Activated CD4-positive, CD25-positive, alpha-beta regulatory T cell treated with anti-CD3 and anti-CD28 coated beads, Interleukin-2, amount 50 U/mL, for 72 hours (primary cell): ENCODE results near the gene PPP2R2D.

ENCODE experiments used
- DNase-seq: peaks from one replicate; pipeline ENCODE4 v3.0.0; 2021

Gene PPP2R2D

GRCh38 chr10:132003282-132003924 lies 102.6 kb downstream of the PPP2R2D start:
- DNase-seq, result no peak

DNA sequence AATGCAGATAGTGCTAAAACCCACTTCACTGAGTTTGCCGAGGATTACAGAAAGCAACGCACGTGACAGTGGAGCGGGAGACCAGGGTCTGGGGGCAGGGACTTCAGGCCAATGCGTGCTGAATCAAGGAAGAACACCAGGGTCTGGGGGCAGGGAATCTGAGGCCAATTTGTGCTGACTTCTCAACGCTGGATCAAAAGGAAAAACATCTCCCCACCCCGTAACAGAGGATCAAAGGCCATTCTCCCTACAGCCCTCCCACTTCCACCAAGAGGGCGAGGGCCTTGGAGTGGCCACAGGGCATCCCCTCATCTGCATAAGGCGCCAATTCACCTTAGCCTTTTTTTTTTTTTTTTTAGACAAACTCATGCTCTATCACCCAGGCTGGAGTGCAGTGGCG lies 103.2 kb downstream of the PPP2R2D start:
- DNase-seq, result no peak

GRCh38 chr10:132005147-132005546 lies 104.3 kb downstream of the PPP2R2D start:
- no peak for DNase-seq

DNA sequence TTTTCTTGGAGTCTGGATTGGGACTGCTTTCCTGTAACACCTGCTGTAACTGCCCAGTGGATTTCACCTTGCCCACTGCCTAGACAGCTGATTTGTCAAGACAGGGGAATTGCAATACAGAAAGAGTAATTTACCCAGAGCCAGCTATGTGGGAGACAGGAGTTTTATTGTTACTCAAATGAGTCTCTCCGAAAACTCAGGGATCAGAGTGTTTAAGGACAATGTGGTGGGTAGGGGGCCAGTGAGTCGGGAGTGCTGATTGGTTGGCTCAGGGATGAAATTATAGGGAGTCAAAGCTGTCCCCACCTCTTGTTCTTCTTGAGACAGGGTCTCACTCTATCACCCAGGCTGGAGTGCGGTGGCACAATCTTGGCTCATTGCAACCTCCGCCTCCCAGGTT lies 106.2 kb downstream of the PPP2R2D start:
- DNase-seq, result no peak

DNA sequence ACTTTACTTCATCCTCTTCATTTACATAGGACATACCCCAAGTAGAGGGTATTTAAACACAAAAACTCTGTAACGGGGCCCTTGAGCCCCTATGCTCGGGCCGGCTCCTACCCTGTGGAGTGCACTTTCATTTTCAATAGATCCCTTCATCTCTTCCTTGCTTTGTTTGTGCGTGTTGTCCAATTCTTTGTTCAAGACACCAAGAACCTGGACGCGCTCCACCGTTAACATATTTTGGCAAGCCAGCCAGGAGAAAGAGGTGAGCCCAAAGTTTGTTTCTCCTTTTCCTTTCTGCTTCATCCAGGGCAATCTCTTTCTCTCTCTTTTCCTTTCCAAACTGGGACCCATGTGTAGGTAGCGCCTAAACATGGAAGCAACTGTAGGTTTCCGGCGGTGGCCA lies 106.9 kb downstream of the PPP2R2D start:
- DNase-seq, result no peak
